NCI-H128 (cell line): ENCODE measurements around the gene TAP2.
"Not testable (repeated sequence)": the region's sequence is repeated elsewhere in the genome, so short reads cannot be mapped to it uniquely, and the experiment has no call there.

Source experiments
- DNase-seq: peaks from one replicate; lab custom pipeline; 2025; ENCODE audit not compliant: unreplicated experiment; lab: John Stamatoyannopoulos, UW

The TAP2 gene

GRCh38 chr6:32838114-32838958 is at the start of gene TAP2:
TSS of gene TAP2 (minus strand) at chr6:32838739. CDS start at chr6:32838233, 506 bp downstream.
- peak; percentile 73 for DNase-seq

DNA sequence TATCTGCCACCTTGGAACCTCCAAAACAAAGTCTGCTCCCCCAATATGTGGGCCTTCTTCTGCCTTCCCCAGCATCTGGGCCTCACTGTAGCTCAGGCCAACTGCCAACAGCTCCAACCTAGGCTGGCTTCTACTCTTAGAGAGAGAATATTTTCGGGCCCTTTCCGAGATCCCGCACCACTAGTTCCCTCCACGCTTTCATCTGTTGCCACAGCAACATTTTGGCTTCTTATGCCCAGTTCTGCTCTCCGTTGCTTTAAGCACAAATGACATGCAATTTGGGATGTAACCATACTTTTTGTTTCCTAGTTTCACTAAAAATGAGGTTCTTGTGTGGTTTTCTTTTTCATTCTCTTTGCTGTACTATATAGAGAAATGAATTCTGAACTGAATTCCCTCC is 49.1 kb upstream of the TAP2 start:
- no peak for DNase-seq

DNA sequence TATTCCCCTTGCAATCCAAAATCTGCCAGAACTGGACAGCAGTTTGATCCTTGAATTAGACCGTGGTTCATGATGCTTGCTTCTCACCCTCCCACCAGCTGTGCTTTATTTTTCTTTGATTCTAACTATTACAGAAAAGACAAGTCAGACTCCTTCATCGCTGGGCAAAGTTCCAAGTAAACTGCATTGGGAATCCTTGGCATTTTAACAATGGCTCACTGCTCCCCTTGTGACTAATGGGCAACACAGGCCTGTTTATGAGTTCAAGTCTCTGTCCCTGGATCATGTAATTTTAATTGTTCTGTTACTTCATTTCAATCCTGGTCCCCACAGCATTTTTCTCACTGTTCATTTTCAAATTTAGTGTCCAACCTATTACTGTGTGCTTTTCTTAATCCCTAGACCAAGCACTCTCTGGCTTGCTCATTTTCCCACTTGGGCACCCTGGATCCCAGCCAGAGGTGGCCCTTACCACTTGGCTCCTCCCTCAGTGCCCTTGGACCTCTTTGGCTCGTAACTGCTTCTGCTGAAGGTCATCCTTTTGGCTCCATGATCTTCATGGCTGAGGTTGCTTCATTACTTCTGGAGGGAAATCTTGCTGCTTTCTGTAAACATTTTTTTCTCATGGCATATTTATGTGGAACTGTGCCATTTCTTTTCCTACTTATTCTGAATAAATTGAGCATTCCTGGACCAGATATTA is 48.3 kb upstream of the TAP2 start:
- no peak for DNase-seq

DNA sequence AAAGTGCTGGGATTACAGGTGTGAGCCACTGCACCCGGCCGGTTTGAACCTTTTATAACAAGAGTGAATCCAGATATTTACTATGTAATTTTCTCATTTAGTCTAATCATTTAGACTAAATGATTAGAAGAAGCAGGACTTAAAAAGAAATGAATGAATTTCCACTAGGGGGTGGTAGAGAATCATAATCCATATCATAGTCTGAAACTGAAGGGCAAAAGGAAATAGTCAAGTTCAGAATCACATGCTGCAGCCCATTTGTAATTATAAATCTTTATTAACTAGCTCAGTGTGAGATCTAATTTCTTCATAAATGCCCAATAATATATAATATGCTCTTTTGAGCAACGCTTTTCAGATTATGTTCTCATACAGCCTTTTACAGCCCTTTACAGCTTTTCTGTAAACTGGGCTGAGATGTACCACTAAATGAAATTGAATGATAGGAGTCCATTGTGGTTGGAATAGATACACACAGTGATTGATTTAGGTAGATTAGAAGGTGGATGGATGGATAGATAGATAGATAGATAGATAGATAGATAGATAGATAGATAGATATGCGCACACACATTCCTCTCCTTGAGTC is 47.3 kb upstream of the TAP2 start:
- DNase-seq = no peak

- no peak for DNase-seq
These were observed 45.2 kb upstream of the TAP2 start for GRCh38 chr6:32883789-32884188.

DNA sequence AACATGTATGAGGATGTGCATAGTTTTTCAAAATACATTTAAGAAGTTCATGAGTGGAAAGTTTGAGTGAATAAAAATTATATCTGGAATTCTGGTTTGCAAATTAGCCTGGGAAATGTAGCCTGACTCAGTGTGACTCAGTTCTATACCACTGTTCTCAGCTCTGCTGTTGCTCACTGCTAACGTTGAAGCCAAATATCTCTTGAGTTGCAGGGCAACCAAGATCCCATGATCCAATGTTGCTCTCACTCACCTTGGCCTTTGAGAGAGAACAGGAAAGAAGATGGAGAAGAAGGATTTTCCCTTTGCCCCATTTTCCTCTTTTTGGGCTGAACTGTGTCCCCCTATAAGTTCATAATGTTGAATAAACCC is 44.3 kb upstream of the TAP2 start:
- no peak for DNase-seq

GRCh38 chr6:32880962-32881361 is 42.4 kb upstream of the TAP2 start:
- not testable (repeated sequence) for DNase-seq

GRCh38 chr6:32879691-32880090 is 41.2 kb upstream of the TAP2 start:
- no peak for DNase-seq

GRCh38 chr6:32876603-32877002 is 38.1 kb upstream of the TAP2 start:
- no peak for DNase-seq

DNA sequence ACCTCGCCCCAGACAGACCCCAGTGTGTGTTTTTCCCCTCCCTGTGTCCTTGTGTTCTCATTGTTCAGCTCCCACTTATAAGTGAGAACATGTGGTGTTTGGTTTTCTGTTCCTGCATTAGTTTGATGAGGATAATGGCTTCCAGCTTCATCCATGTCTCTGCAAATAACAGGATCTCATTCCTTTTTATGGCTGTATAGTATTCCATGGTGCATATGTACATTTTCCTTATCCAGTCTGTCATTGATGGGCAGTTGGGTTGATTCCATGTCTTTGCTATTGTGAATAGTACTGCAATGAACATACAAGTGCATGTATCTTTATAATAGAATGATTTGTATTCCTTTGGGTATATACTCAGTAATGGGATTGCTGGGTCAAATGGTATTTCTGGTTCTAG is 35.4 kb upstream of the TAP2 start:
- DNase-seq = not testable (repeated sequence)

- peak; percentile 33 for DNase-seq
These were observed 29.8 kb upstream of the TAP2 start for GRCh38 chr6:32868257-32868788.

GRCh38 chr6:32867554-32868256 is 29.2 kb upstream of the TAP2 start:
- no peak for DNase-seq

- no peak for DNase-seq
These were observed 28.5 kb upstream of the TAP2 start for GRCh38 chr6:32867022-32867477.

DNA sequence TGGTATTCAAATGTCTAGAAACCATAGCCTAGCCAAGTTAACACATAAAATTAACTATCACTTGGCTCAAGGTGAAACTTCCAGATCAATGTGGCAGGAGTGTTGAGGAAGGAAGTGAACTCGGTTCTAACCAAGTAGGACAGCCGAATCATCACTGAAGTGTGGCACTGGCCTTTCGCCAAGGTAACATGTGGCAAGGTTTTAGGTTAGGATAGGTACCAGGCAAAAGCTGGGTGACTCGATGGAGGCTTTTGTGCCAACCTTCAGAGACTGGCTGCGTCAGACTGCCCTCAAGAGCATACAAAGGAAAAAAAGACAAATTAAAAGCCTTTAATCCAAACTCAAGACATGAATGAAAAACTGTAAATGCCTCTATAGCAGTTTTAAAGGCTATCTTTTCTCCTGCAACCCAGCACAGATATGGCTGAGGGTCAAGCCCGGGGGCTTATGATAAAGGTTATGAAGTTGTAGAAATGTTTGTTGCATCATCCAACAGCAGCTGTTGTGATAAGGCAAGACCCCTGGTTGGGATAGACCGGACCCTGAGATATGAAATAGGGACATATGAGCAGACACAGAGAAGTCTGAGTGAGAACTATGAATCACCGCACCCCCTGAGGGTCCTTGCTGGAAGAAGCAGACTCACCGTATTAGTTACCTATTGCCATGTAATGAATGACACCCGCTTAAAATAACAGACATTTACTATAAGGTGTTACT is 27.3 kb upstream of the TAP2 start:
- DNase-seq = no peak

- DNase-seq = no peak
These were observed 24.2 kb upstream of the TAP2 start for GRCh38 chr6:32862725-32863124.

GRCh38 chr6:32860674-32861073 is 22.1 kb upstream of the TAP2 start:
- DNase-seq = no peak

DNA sequence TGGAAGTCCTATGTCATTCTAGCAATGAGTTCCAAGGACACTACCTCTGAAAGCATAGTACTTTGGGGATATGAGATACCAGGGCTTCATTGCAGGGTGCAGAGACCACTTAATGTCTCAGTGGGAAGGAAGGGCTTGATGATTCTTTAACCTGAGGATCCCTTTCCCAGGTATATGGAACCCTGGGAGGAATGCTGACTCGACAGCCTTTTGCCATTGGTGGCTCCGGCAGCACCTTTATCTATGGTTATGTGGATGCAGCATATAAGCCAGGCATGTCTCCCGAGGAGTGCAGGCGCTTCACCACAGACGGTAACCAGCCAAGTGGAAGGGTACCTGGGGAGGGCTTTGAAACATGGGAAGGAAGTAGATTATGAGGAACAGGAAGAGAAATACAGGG is 19.7 kb upstream of the TAP2 start:
- DNase-seq = no peak

DNA sequence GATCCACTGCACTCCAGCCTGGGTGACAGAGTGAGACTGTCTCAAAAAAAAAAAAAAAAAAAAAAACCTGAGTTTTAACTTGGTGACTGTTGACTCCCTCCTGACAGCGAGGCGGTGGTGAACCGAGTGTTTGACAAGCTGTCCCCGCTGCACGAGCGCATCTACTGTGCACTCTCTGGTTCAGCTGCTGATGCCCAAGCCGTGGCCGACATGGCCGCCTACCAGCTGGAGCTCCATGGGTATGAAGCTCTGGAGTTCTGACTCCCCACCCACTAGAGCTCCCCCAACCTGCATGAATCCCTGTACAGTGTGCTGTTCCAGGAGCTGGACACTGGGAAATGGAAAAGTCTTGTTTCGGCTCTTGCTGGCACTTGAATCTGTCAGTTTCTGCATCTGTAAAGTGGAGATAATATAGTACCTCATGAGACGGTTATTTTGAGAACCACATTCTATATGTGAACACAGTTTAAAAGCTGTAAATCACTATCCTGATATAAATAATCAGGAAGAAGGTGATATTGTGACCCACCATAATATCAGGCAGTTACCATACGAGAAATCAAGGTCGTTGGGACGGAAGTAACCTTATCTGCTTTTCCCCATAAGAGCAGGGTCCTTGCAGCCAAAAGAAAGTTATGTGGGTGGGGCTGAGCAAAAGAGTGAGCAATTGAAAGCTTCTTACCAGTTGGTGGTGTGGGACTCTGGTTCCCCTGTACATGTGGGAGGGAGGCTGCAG is 18.8 kb upstream of the TAP2 start:
- DNase-seq = no peak

GRCh38 chr6:32855467-32856174 is 17.1 kb upstream of the TAP2 start:
- no peak for DNase-seq
